GM19463 (cell line): Measurements from ENCODE around the gene HTT.

Experiments
- ATAC-seq: cut with Tn5 transposase; IDR thresholded peaks from one replicate; pipeline ENCODE4 v1.9.1; 2021; ENCODE audit warnings: mild to moderate bottlenecking, moderate library complexity; ENCODE audit not compliant: unreplicated experiment

The HTT gene

GRCh38 chr4:3217266-3217665 is 142.8 kb downstream of the HTT start:
- ATAC-seq: no peak

- no peak for ATAC-seq
These were observed 143.3 kb downstream of the HTT start for GRCh38 chr4:3217771-3218170.

- ATAC-seq: no peak
These were observed 144.6 kb downstream of the HTT start for GRCh38 chr4:3218824-3219760.

- ATAC-seq: no peak
These were observed 145.4 kb downstream of the HTT start for GRCh38 chr4:3219761-3220475.

- ATAC-seq: no peak
These were observed 146.1 kb downstream of the HTT start for GRCh38 chr4:3220476-3221183.

- ATAC-seq: no peak
These were observed 146.7 kb downstream of the HTT start for GRCh38 chr4:3221184-3221494.

- no peak for ATAC-seq
These were observed 147.5 kb downstream of the HTT start for GRCh38 chr4:3221996-3222395.

- ATAC-seq: no peak
These were observed 148.9 kb downstream of the HTT start for GRCh38 chr4:3223346-3223745.

- ATAC-seq: no peak
These were observed 149.7 kb downstream of the HTT start for GRCh38 chr4:3223956-3224748.

- no peak for ATAC-seq
These were observed 150.8 kb downstream of the HTT start for GRCh38 chr4:3225071-3225850.

GRCh38 chr4:3225936-3226335 is 151.5 kb downstream of the HTT start:
- no peak for ATAC-seq

GRCh38 chr4:3226467-3226866 is 152.0 kb downstream of the HTT start:
- no peak for ATAC-seq

- ATAC-seq: no peak
These were observed 152.5 kb downstream of the HTT start for GRCh38 chr4:3226944-3227343.

- ATAC-seq: no peak
These were observed 153.6 kb downstream of the HTT start for GRCh38 chr4:3227878-3228675.

- no peak for ATAC-seq
These were observed 154.4 kb downstream of the HTT start for GRCh38 chr4:3228881-3229280.

GRCh38 chr4:3229328-3229727 is 154.8 kb downstream of the HTT start:
- no peak for ATAC-seq

GRCh38 chr4:3229964-3230363 is 155.5 kb downstream of the HTT start:
- ATAC-seq: no peak

GRCh38 chr4:3231471-3231870 is 157.0 kb downstream of the HTT start:
- ATAC-seq: no peak

GRCh38 chr4:3232001-3232400 is 157.5 kb downstream of the HTT start:
- ATAC-seq: no peak
